Stimulated activated CD4-positive, alpha-beta T cell treated with anti-CD3 and anti-CD28 coated beads, Interleukin-1b, Interleukin-23, amount 100 ng/mL, for 24 hours (primary cell): ENCODE results near the gene EWSR1.

Experiments
- DNase-seq, 4 experiments: peaks; one replicate each; pipeline ENCODE4 v3.0.0-alpha.2; 2020; ENCODE audit warnings: low read depth in 4 of 4, low spot score in 1 of 4

Gene EWSR1

DNA sequence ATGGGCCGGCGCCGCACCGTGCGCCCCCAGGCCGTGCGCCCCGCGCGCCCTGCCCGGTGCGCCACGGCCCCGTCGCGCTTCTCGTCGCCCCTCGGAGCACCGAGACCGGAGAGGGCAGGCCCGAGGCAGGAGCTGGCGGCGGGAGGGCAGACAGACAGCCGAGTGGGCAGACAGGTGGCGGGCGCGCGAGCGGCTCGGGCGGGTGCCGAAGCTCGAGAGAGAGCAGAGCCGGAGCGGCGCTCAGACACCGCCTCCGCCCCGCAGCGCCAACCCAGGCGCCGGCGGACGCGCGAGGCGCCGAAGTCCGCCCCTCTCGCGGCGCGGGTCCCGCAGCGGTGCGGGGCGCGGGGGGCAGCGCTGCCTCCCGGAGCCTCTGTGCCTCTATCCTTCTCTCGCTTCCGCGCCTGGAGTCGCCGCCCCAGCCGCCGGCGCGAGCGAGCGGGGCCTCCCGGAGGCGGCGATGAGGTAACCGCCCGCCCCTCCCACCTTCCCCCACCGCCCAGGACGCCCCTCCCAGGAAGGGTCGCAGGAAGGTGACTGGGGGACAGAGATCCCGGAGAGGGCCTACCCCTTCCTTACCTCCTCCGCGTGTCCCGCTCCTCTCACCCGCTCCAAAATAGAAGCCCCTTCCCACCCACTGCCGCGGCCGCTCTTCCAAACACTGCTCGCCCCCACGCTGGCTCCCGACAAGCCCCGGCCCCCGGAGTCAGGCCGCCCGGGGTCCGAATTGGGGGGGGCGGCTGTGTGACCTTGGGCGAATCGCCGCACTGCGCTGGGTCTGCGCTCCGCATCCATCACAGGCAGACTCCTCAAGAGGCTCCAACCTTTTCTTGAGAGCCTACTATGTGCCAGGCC, 47.4 kb downstream of the EWSR1 start, which contains the start of gene RASL10A:
RASL10A (minus strand) TSS at position 412 of the 855 bp plus-strand sequence. CDS start 451 bp downstream, outside the sequence.
- no peak for DNase-seq

DNA sequence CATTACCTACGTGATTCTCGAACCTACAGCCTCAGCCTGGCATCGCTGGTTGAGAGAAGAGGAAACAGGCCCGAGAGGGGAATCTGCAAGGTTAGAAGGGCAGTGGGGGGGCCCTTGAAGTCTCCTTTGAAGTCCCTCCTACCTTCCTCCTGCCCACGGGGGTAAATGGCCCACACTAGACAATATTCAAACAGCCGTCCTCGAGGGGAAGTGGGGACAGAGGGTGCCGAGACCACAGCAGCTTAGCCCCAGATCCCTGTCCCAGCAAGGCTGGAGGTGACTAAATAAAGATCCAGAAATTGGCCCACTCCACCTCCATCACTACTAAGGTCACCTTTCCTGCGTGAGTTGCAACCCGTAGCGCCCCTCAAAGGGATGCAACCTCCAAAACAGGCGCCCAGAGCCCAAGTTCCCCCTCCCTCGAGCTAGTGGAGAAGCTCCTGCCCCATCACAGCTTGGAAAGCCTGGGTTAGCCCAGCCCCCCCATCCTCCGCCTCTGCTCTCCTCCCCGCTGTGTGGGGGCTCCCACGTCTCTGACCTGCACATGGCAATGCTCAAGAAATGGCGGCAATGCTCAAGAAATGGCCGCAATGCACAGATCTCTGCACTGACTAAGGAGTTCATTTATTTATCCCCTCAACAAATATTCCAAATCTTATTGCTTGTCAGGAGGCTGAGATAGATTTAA, 48.2 kb downstream of the EWSR1 start:
- no peak for DNase-seq

DNA sequence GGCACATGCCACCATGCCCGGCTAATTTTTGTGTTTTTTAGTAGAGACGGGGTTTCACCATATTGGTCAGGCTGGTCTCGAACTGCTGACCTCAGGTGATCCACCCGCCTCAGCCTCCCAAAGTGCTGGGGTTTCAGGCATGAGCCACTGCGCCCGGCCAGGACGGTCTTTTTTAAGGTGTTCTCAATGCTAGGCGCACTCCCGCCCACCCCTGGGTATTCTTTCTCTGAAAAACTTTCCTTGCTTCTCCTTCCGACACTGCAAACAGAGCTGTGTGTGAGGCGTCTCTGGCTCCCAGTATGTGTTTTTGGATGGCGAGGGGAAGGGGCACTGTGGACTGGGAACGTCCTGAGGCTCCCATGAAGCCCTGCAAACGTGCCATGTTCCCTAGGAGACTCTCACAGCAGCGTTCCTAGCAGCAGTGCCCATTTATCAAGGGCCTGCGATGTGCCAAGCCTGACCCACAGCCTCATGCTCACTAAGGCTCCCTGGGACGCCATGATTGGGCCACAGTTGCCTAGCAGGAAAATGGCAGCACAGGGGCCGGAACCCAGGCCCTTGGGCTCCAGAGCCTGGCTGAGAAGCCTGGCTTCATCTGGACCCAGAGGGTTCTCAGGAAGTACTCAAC, 49.9 kb downstream of the EWSR1 start:
- no peak for DNase-seq

DNA sequence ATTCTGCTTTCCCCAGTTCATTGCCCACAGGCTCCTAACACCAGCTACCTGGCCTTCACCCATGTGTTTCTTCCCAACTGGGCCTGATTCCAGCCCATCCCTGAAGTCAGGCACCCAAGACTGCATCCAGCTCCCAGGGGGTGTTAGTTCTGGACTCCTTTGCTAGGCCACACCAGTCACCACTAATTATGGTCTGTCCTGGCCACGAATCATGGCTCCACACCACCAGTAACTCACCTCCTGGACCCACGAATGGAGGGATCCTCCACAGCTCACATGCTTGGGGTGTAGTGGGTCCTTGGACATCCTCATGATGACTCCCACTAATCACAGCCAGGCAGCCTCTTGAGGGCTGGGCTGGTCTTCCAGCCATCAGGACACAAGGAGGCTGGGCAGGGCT, 51.0 kb downstream of the EWSR1 start:
- no peak for DNase-seq

DNA sequence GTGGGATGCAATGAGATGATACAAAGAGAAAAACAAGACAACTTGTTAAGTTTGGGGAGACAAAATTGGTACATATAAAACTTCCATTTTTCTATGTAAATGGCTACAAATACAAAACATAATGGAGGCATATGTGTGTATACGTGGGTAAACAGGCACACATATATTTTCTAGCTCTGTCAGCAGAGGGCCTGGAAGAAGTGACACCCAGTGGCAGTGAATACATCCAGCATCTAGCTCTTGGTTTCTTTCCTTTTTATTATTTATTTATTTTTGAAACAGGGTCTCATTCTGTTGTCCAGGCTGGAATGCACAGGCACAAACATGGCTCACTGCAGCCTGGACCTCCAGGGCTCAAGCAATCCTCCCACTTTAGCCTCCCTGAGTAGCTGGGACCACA, 52.5 kb downstream of the EWSR1 start:
- DNase-seq: no peak

DNA sequence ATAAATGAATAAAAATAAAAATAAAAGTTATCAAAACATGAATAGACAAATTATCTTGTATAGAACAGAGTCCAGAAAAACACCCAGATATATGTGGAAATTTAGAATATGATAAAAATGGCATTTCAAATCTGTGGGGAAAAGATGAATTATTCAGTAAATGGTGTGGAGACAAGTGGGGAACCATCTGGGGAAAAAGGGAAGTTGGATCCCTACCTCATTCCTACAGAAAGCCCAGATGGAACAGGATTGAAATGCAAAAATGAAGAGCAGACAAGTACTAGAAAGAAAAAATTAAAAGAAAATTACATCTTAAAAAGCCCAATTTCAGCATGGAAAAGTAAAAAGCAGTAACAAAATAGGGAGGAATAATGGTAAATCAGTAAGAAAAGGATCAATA, 55.6 kb downstream of the EWSR1 start:
- DNase-seq: no peak

DNA sequence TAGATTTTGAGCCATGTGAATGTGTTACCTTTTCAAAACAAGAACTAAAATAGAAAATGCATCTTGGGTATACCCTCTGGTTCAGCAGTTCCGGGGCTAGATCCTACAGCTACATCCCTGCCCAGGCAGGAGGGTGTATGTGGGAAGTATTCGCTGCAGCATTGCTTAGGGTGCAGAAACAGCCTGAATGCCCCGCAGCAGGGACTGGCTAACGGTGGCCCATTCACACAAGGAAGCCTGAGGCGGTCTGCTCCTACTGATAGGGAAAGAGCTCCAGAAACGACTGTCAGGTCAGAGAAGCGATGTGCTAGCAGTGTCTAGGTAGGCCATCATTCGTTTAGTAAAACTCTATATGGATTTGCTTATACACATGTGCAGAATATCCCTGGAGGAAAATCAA, 57.3 kb downstream of the EWSR1 start:
- DNase-seq: no peak

DNA sequence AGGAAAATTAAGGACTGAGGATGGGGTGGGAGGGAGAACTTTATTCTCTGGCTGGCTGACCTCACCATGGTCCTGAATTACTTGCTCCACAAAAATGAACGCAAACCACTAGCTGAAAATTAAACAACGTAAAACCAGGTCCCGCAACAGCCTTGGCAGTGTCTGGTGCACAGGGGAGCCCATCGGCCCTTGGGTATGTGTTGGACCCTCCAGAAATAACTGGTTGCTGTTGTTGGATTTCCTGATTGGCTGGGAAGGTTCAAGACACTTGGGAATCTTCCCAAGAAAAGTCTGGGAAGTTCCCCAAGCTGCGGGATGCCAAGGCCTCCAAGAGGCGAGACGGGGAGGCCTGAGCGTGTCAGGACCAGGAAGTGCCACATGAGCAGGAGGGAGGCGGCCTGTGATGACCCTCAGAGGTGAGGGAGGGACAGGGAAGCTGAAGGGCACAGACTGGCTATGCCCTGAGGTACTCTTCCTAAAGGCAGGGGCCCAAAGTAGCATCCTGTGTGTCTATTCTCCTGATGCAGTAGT, 57.8 kb downstream of the EWSR1 start:
- DNase-seq: no peak

DNA sequence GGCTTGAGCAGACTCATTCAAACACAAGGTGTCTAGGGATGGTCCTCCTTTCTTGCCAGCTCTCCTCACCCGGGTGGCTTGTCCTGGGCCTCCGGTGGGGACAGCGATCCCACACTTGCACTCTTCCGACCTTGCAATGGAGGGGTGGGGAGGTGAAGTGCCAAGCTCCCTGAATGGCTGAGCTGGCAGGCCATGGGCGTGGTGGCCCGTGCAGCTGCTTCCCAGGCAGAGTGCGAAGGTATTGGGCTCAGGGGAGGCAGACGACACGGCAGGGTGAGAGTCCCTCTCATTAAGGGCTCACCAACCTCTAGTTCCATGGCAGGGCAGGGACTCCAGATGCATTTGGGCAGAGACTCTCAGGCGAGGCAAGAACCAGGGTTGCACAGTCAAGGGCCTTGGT, 58.4 kb downstream of the EWSR1 start:
- no peak for DNase-seq

DNA sequence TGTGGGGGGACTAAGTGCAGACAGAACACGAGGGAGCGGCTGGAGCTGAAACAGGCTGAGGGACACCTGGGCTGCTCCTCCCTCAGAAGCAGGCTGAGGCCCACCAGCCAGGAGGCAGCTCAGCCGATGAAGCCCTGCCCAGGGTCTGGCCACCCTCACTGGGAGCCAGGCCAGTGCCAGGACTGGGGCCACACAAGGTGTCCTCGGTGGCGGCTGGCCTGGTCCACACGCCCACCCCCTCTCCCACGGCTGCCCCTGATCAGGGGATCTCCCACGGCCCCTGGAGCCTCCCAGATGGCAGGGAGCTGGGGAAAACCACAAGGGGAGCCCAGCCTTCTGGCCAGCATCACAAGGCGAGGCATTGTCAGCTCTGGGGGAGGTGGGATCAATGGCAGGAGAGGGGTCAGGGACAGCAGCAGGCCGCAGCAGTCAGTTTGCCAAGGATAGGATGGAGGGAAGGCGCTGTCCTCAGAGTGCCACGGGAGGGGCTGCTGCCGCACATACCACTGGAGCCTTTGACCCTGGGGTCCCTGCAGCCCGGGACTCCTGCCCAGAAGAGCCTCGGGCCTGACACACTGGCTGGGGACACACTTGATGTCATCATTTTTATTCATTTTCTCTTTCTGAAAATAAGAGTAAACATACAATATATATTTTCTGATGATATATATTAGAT, 59.2 kb downstream of the EWSR1 start:
- no peak for DNase-seq

DNA sequence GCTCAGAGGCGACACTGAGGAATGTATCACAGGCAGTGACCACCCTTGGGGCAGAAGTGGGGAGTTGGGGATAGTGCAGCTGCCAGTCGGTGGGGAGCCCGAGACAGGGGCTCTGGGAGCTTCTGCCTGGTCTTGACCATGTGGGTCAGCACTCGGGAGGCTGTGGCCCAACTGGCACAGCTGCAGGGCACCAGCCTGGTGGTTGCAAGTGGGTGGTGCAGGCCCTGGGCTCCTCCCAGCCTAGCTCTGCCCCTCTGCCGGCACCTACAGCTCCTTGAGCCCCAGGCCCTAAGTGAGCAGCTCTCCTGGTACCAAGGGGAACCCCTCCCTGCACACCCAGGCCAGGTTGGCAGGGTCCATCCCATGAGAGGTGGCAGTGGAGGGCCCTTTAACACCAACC, 60.0 kb downstream of the EWSR1 start:
- DNase-seq: no peak

DNA sequence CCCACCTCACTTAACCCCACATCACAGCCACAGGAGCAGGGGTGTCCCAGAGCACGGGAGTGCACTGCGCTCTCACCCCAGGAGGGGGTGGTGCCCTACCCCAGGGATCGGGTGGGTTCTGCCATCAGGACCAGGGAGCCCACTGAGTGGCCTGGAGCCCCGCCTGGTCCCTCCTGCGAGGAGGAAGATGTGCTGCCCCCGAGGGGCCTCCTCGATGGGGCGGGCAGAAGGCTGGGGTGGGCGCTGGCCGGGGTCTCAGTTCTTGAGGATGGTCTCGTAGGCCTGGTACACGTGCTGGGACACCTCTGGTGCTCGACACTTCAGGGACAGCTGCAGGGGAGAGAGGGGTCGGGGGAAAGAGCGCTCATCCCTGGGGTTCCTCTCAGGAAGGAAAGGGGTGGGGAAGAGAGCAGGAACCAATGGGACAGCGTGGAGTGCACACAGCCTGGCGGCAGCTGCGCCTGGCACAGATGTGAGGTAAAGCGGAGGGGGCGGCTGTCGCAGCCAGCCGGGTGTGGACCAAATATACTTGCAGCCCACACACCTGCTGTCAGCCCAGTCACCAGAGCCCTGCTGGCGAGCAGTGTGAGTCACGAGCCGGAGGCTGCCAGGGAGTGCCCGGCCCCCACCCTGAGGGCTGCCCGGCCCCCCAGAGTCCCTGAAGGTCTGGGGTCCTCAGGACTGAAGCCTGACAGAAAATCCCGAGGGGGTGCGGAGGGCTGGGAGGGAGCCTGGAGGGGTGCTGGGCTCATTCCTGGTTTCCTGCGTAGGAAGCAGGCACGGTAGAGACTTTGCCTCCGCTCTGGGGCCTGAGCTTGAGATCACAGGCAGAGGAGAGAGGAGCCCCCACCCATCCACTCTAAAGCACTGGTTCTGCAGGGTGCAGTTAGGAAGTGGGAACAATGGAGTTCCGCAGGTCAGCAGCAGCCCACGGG, 60.8 kb downstream of the EWSR1 start:
- DNase-seq: no peak

DNA sequence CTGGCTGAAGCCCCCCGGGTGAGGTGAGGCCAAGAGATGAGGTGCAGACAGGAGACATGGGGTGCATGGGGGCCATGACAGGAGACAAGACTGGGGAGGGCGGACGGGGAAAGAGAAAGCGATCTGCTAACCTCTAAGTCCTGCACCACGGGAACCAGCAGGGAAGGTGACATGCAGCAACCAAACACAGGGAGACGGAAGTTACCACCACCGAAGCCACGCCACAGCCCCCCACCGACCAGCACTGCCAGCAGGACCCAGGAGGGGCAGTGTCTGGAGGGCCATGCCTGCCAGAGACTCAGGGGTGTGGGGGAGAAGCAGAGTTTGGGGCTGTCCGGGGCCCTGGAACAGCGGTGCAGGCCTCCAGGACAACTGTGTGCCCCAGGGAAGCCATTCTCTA, 61.5 kb downstream of the EWSR1 start:
- DNase-seq: no peak

DNA sequence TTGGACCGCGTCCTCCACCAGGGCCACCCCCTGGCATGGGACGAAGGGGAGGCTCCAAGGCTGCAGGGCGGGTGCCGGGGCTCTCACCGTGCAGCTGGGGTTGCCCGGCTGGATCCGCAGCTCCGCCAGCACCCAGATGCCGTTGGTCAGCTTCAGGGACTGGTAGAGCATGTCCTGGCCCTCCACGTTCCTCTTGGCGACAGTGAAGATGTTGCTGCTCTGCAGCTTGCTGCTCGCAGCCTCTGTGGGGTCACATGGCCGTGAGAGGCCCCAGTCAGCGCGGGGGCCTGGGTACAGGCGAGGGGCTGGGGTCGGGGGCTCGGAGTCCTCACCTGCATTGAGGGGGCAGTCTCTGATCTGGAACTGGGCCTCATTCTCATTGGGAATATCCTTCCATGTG, 62.2 kb downstream of the EWSR1 start:
- DNase-seq: no peak

DNA sequence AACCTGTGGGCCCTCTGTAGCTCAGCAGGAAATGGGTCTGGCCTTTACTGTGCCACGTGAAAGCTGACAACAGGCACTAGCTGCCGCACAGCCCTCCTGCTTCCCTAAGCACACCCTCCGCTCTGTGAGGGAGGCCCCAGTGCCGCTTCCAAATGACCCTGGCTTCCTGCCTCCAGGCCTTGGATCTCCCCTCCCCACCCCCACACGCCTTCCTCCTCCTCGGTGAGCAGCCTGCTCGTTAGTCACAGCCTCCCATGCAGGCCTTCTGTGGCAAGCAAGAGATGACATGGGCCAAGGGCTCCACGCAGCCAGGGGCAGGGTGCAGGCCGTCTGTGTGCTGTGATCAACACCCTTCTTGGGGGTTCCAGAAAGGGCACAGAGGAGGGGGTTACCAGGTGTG, 62.7 kb downstream of the EWSR1 start:
- no peak for DNase-seq

DNA sequence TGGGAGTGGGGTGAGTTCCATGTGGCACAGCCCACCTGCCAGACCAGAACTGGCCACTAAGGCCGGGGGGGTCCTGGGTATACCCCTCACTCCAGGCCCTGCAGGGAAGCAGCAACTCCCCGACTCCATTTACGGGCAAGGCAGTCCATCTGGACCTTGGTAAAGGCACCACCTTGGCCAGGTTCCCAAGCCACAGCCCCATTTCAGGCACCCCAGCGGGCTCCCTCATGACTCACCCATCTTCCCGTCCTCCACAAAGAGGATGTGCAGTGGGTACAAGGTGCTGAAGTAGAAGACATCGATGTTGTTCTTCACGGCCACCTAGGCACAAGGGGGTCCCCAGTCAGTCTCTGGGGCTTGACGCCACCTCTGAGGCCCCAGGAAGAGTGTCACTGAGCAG, 63.1 kb downstream of the EWSR1 start:
- no peak for DNase-seq

DNA sequence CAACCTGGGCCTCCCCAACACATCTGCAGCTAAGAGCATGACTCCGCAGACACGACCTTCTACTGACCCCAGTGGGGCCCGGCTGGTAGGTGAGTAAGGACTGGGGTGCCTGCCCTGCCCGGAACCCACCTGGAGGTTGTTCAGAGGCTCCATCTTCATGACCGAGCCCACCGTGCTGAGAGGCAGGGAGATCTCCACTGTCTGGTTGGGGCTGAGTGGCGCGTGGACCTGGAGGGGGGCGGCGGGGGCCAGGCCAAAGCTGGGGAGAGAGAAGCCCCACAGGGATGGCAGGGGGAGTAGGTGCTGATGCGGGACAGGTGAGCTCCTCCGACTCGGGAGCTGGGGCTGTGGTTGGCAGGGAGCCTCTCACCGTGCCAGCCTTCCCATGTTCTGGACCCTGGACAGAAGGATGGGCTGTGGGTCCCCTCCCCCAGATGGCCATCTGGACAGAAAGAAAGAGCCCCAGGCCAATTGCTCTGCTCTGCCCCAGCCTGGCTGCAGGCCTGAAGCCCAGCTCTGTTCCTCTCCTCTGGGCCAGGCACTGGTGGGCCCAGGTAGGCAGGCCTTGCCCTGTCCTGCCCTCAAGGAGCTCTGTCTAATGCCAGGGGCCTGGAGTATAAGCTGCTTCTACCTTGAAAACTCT, 63.7 kb downstream of the EWSR1 start:
- DNase-seq: no peak

DNA sequence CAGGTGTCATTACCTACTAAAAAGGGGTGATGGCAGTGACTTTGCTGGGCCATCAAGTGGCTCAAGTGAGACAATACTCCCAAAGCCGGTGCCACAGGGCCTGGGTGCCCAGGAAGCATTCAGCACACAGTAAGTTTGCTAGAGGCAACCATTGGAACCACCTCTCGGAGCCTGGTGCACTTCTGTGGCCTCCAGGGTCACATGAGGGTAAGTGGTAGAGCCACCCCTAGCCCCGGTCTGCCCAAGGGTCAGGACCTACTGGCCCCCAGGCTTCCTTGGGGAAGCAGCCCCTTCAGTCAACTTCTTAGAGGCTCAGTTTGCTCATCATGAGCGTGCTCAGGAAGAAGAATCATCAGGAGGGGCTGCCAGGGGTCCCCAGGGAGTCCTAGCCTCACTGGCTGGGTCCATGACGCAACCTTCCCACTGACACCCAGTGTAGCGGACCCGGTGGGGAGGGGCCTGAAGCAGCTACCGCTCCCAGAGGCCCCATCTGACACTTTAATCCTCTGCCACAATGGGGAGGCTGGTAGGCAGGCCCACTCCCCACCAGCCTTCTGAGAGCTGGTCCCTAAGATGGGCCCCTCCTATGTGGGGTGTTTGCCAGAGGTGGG, 64.9 kb downstream of the EWSR1 start:
- no peak for DNase-seq

DNA sequence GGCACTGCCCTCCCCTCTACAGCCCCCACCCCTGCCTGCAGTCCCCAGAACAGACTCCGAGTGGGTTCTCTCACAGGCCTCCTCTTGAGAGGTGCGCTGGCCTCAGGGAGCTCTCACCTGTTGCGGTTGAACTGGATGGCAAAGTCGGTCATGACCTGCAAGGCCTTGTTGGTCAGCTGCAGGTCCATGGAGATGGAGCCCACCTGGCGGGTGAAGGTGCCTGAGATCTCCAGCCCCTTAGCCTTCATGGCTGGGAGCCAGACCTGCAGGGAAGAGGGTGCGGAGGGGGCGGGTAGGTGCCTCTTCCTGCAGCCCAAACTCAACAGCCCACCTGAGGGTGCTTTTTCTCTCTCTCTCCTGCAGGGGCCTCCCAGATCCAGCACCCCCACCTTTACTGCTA, 66.1 kb downstream of the EWSR1 start:
- no peak for DNase-seq
